HCT116 (cell line): ENCODE data around the gene CMTM2. TPM values are rescaled to one million over a fixed set of nuclear protein-coding genes. Genes with fewer than 3 reads are reported as not detected.

ENCODE experiments used
- ATAC-seq: fragments of 200-7000 bp; cut with Tn5 transposase; 2 replicates; pipeline ENCODE4 v1.9.1; 2020; ENCODE audit warnings: mild to moderate bottlenecking, moderate library complexity
- BruUV-seq: library from RNA; stranded (reverse); fragments of 400-500 nt; replicated peaks from 2 replicates; lab custom pipeline; 2021; lab: Mats Ljungman, UMichigan
- CTCF ChIA-PET: fragments of 300-600 bp; sonication (Branson Sonifier 250); formaldehyde crosslinking; loops from one replicate; lab custom pipeline; 2021; ENCODE audit warnings: antibody characterized with exemption; lab: Charles Lee
- POLR2A ChIA-PET: fragments of 300-600, 350-600 bp; sonication (Branson Sonifier 250); formaldehyde crosslinking; loops from one replicate; lab custom pipeline; 2021; ENCODE audit warnings: antibody characterized with exemption; lab: Charles Lee
- RAD21 ChIA-PET, 2 experiments: fragments of 300-600 bp; sonication (Branson Sonifier 250); formaldehyde crosslinking; loops; one replicate each; lab custom pipeline; 2023; ENCODE audit warnings: low total read pairs in 2 of 2; ENCODE audit not compliant: uncharacterized antibody in 2 of 2, unreplicated experiment in 2 of 2, low non-redundant PET in 1 of 2; lab: Charles Lee
- DNase-seq: peaks from one replicate; pipeline ENCODE4 v3.0.0-alpha.2; 2010; ENCODE audit warnings: low read depth, low spot score
- H2AFZ ChIP-seq: fragments of 200-600 bp; shearing (Covaris generic), sonication (generic); 2 replicates; pipeline ENCODE4 v1.6.1; 2017; ENCODE audit warnings: low read depth, mixed run types, mixed read lengths, antibody characterized with exemption, low read length; ENCODE audit not compliant: poor library complexity, severe bottlenecking
- H3K27ac ChIP-seq: 2 replicates; pipeline ENCODE4 v1.5.1; 2012; ENCODE audit warnings: low read depth, low read length
- H3K27me3 ChIP-seq: fragments of 200-600 bp; sonication (generic); 2 replicates; pipeline ENCODE4 v1.6.1; 2016; ENCODE audit warnings: mixed run types, low read length, mixed read lengths; ENCODE audit not compliant: insufficient read depth
- H3K36me3 ChIP-seq, 2 experiments: fragments of 200-500 bp in 1 of 2; fragments of 200-600 bp in 1 of 2; sonication (Bioruptor generic) in 1 of 2; sonication (generic) in 1 of 2; 2 replicates each; pipeline versions ENCODE4 v1.5.1 to v1.6.1; 2014 to 2016; ENCODE audit warnings: low read length in 2 of 2, inconsistent platforms in 1 of 2, mixed read lengths in 1 of 2, mixed run types in 1 of 2; ENCODE audit not compliant: insufficient read depth in 2 of 2, control insufficient read depth in 1 of 2
- H3K4me1 ChIP-seq, 2 experiments: fragments of 200-600 bp in 1 of 2; sonication (generic) in 1 of 2; 2 replicates each; pipeline versions ENCODE4 v1.5.1 to v1.6.1; 2012 to 2017; ENCODE audit warnings: low read length in 2 of 2, inconsistent platforms in 1 of 2, mild to moderate bottlenecking in 1 of 2, mixed read lengths in 1 of 2, mixed run types in 1 of 2, moderate library complexity in 1 of 2; ENCODE audit not compliant: insufficient read depth in 2 of 2, control insufficient read depth in 1 of 2
- H3K4me2 ChIP-seq: fragments of 200-600 bp; sonication (generic); 2 replicates; pipeline ENCODE4 v1.6.1; 2017; ENCODE audit warnings: mixed run types, low read length, mixed read lengths
- H3K4me3 ChIP-seq, 2 experiments: fragments of 200-600 bp in 1 of 2; sonication (generic) in 1 of 2; replicated peaks in 1 of 2; 2 replicates each; pipeline ENCODE4 v1.5.1; 2011 to 2016; ENCODE audit warnings: low read length in 2 of 2, control low read depth in 1 of 2, low read depth in 1 of 2, mild to moderate bottlenecking in 1 of 2, mixed read lengths in 1 of 2, mixed run types in 1 of 2
- H3K79me2 ChIP-seq: fragments of 200-600 bp; sonication (generic); 2 replicates; pipeline ENCODE4 v1.6.1; 2017; ENCODE audit warnings: mild to moderate bottlenecking, mixed run types, low read length, moderate library complexity, mixed read lengths; ENCODE audit not compliant: insufficient read depth
- H3K9ac ChIP-seq: fragments of 200-600 bp; sonication (generic); 2 replicates; pipeline ENCODE4 v1.6.1; 2016; ENCODE audit warnings: low read length, mixed read lengths
- H3K9me2 ChIP-seq: fragments of 200-600 bp; sonication (generic), shearing (Covaris generic); 2 replicates; pipeline ENCODE4 v1.6.1; 2017; ENCODE audit warnings: mixed run types, mild to moderate bottlenecking, moderate library complexity; ENCODE audit not compliant: insufficient read depth
- H3K9me3 ChIP-seq, 2 experiments: fragments of 200-500 bp in 1 of 2; fragments of 200-600 bp in 1 of 2; sonication (Bioruptor generic) in 1 of 2; sonication (generic) in 1 of 2; 2 replicates each; pipeline ENCODE4 v1.6.1; 2014 to 2017; ENCODE audit warnings: low read length in 2 of 2, mixed read lengths in 2 of 2, inconsistent platforms in 1 of 2, low read depth in 1 of 2, mild to moderate bottlenecking in 1 of 2, mixed run types in 1 of 2, moderate library complexity in 1 of 2; ENCODE audit not compliant: control insufficient read depth in 1 of 2, insufficient read depth in 1 of 2
- H4K20me1 ChIP-seq: fragments of 200-600 bp; sonication (generic), shearing (Covaris generic); 2 replicates; pipeline ENCODE4 v1.6.1; 2017; ENCODE audit warnings: mixed run types, mild to moderate bottlenecking, moderate library complexity; ENCODE audit not compliant: insufficient read depth
- CBX3 ChIP-seq: IDR thresholded peaks from 2 replicates; pipeline ENCODE4 v1.6.1; 2012; ENCODE audit warnings: low read depth
- CEBPB ChIP-seq: IDR thresholded peaks from 2 replicates; pipeline ENCODE4 v1.6.1; 2012; ENCODE audit warnings: low read depth
- EGR1 ChIP-seq: IDR thresholded peaks from 2 replicates; pipeline ENCODE4 v1.6.1; 2012; ENCODE audit warnings: low read depth
- MAX ChIP-seq: IDR thresholded peaks from 2 replicates; pipeline ENCODE4 v1.6.1; 2012
- POLR2A ChIP-seq: IDR thresholded peaks from 2 replicates; pipeline ENCODE4 v1.7.0; 2011; ENCODE audit warnings: borderline replicate concordance; ENCODE audit not compliant: insufficient read depth, insufficient read length; ENCODE audit errors: extremely low read depth
- RAD21 ChIP-seq: IDR thresholded peaks from 2 replicates; pipeline ENCODE4 v1.6.1; 2012; ENCODE audit warnings: low read depth, mild to moderate bottlenecking
- SRF ChIP-seq: IDR thresholded peaks from 2 replicates; pipeline ENCODE4 v1.6.1; 2012; ENCODE audit warnings: low read depth
- TCF7L2 ChIP-seq: IDR thresholded peaks from 2 replicates; pipeline ENCODE4 v1.7.0; 2011; ENCODE audit warnings: borderline replicate concordance, inconsistent platforms; ENCODE audit not compliant: insufficient read depth, insufficient read length; ENCODE audit errors: extremely low read depth
- ZNF274 ChIP-seq: fragments of 200-500 bp; sonication (Bioruptor generic); IDR thresholded peaks from 2 replicates; pipeline ENCODE4 v1.6.1; 2014; ENCODE audit warnings: mild to moderate bottlenecking, low read depth, low read length, inconsistent platforms
- intact Hi-C: fragments of 100-400 bp; cut with micrococcal nuclease; formaldehyde crosslinking; loops from 2 replicates; pipeline ENCODE4 v1.10.0; 2022
- total RNA-seq: library from RNA; stranded (reverse); gene quantifications from one replicate; pipeline ENCODE4 v1.2.1, GENCODE V29; 2021; ENCODE audit not compliant: unreplicated experiment
- TF ChIP-seq, protein P1 (sequence below): IDR thresholded peaks from 2 replicates; pipeline ENCODE4 v1.6.1; 2012; ENCODE audit warnings: low read depth
- TF ChIP-seq, protein P2 (sequence below), 3 experiments: fragments of 200-600 bp in 1 of 3; sonication (generic) in 1 of 3; IDR thresholded peaks in 2 of 3; conservative IDR thresholded peaks in 1 of 3; 2 replicates each; pipeline ENCODE4 v1.5.1; 2012 to 2017; ENCODE audit warnings: low read depth in 2 of 3, low read length in 2 of 3, antibody characterized with exemption in 1 of 3, borderline replicate concordance in 1 of 3, control low read depth in 1 of 3, mild to moderate bottlenecking in 1 of 3, mixed read lengths in 1 of 3, mixed run types in 1 of 3, moderate library complexity in 1 of 3; ENCODE audit not compliant: insufficient read depth in 1 of 3

Gene CMTM2
- total RNA-seq, 1 experiment from 2014 or later, result 0.42 TPM

DNA sequence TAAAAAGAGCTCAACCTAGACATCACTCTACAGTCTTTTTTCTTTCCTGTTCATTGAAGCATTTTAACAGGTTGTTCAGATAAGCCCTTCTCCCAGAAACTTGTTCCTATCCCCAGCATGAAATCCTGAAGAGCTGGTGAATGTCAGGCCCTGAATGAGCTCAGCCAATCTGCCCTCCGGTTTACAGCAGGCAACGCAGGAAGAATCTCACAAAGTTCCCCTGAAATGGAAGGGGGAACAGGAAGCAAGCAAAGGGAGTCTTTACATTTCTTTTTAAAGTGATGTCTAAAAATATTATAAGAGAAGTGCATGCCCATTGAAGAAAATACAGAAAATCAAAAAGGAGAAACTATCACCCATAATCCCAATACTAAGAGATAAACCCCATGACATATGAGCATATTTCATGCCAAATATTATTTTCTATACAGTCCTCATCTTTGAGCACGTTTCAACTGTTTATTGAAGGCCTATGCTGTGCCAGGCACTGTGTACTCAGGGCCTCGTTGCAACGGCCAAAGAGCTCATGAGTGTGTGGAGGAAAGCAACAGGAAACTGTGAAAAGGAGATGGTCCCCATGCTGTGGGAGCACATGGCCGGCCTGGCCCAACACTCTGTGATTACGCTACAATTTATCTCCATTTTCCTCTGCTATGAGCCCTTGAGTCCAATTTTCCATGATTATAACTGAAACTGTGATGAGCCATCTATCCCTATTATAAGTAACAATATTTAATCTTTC lies 35.1 kb upstream of the CMTM2 start:
- ATAC-seq (no peak), DNase-seq (no peak)
- Histone ChIP-seq H3K79me2 (no peaks in the 10 kb centered on the region), H3K27me3 (no peaks in the 10 kb centered on the region), H3K4me2 (no peak overlapping the region), H3K9me2 (no peaks in the 10 kb centered on the region), H3K9ac (no peak overlapping the region), H3K36me3 (no peaks in the 10 kb centered on the region; a peak in 1 of 4 replicates), H3K27ac (no peak overlapping the region), H4K20me1 (no peaks in the 10 kb centered on the region), H2AFZ (no peak overlapping the region), H3K4me1 (peaks cover 3 to 9% of the 10 kb centered on the region in 2 experiments; a peak in 3 of 4 replicates), H3K9me3 (no peaks in the 10 kb centered on the region), H3K4me3 (no peak overlapping the region)
- intact Hi-C loops, result no loop called here
- ChIA-PET CTCF (no interaction called here), POLR2A (no interaction called here), RAD21 (no interaction called here)
- no TSS peak for BruUV-seq
- no peak for TF ChIP-seq MAX
- no peak for TF ChIP-seq EGR1
- TF ChIP-seq POLR2A, result no peak
- no peak for TF ChIP-seq SRF
- TF ChIP-seq, protein P1, sequence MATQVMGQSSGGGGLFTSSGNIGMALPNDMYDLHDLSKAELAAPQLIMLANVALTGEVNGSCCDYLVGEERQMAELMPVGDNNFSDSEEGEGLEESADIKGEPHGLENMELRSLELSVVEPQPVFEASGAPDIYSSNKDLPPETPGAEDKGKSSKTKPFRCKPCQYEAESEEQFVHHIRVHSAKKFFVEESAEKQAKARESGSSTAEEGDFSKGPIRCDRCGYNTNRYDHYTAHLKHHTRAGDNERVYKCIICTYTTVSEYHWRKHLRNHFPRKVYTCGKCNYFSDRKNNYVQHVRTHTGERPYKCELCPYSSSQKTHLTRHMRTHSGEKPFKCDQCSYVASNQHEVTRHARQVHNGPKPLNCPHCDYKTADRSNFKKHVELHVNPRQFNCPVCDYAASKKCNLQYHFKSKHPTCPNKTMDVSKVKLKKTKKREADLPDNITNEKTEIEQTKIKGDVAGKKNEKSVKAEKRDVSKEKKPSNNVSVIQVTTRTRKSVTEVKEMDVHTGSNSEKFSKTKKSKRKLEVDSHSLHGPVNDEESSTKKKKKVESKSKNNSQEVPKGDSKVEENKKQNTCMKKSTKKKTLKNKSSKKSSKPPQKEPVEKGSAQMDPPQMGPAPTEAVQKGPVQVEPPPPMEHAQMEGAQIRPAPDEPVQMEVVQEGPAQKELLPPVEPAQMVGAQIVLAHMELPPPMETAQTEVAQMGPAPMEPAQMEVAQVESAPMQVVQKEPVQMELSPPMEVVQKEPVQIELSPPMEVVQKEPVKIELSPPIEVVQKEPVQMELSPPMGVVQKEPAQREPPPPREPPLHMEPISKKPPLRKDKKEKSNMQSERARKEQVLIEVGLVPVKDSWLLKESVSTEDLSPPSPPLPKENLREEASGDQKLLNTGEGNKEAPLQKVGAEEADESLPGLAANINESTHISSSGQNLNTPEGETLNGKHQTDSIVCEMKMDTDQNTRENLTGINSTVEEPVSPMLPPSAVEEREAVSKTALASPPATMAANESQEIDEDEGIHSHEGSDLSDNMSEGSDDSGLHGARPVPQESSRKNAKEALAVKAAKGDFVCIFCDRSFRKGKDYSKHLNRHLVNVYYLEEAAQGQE, result no peak
- TF ChIP-seq CBX3, result no peak
- TF ChIP-seq RAD21, result no peak
- no peak for TF ChIP-seq TCF7L2
- TF ChIP-seq CEBPB, result no peak
- no peak for TF ChIP-seq ZNF274
- TF ChIP-seq, protein P2, sequence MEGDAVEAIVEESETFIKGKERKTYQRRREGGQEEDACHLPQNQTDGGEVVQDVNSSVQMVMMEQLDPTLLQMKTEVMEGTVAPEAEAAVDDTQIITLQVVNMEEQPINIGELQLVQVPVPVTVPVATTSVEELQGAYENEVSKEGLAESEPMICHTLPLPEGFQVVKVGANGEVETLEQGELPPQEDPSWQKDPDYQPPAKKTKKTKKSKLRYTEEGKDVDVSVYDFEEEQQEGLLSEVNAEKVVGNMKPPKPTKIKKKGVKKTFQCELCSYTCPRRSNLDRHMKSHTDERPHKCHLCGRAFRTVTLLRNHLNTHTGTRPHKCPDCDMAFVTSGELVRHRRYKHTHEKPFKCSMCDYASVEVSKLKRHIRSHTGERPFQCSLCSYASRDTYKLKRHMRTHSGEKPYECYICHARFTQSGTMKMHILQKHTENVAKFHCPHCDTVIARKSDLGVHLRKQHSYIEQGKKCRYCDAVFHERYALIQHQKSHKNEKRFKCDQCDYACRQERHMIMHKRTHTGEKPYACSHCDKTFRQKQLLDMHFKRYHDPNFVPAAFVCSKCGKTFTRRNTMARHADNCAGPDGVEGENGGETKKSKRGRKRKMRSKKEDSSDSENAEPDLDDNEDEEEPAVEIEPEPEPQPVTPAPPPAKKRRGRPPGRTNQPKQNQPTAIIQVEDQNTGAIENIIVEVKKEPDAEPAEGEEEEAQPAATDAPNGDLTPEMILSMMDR (IDR thresholded peaks at IDR 0.05 in 2 of 3, conservative IDR thresholded peaks at IDR 0.05 in 1 of 3; ENCODE audit: borderline replicate concordance in 1 of 3, insufficient read depth in 1 of 3, low read depth in 2 of 3, low read length in 2 of 3), result no peak
